NCI-H524 (cell line): ENCODE data around the gene CEP295NL.
"Not testable (repeated sequence)": the region's sequence is repeated elsewhere in the genome, so short reads cannot be mapped to it uniquely, and the experiment has no call there.

Experiments
- DNase-seq, 2 experiments: peaks; one replicate each; lab custom pipeline; 2025; lab: John Stamatoyannopoulos, UW

Gene CEP295NL

DNA sequence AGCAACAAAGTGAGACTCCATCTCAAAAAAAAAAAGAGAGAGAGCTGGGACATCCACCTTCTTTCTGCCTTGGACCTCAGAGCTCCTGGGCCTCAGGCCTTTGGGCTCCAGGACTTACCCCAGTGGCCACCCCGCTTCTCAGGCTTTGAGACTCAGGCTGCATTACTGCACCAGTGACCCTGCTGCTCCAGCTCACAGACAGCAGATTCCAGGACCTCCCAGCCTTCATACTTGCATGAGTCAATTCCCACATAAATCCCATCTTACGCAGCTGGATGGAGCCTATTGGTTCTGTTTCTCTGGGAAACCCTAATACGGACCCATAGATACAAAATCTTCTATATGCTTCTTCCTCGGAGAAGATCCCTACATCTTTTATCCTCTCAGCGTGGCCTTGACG lies 2.1 kb upstream of the CEP295NL start:
- no peak for DNase-seq

DNA sequence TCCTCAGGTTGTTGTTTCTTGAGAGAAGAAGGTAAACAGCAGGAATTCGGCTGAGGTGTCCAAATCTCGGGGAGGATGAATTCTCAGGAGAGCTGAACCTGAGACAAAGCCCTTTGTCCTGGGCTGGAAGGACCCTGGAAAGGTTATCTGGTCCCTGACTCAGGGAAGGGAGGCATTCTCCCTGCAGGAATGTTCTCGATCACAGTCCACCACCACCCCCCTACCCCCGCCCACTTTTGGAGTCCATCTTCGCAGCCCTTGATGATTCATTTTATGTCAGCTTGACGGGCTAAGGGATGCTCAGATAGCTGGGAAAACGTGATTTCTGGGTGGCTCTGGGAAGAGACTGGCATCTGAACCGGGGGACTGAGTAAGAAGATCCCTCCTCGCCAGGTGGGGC lies 1.4 kb upstream of the CEP295NL start:
- no peak for DNase-seq

DNA sequence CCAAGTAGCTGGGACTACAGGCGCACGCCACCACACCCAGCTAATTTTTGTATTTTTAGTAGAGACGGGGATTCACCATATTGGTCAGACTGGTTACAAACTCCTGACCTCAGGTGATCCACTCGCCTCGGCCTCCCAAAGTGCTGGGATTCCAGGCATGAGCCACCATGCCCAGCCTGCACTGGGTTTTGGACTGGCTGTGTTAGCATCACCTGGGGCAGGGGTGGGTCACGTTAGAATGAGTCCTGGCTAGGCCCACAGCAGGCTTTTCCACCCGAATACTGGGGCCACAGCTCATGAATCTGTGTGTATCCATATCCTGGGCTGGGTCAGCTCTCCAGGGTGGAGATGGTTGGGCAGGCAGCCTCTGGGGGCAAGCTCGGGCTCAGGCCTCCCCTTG lies 770 bp downstream of the CEP295NL start:
- DNase-seq, result not testable (repeated sequence)

DNA sequence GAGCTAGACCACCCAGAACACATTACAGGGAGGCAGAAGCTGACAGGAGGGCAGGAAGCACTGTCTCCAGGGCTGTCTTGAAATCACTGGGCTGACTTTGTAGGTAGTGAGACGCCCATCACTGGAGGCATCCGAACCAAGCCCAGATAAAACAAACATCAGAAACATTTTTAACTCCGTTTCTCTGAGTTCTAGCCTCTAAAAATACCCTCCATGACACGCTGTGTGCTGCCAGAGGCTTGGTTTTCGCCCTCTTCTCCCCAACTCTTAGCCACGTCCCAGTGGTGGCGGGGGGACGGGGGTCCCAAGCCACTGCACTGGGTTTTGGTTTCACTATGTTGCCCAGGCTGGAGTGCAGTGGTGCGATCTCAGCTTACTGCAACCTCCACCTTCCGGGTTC lies 1.2 kb downstream of the CEP295NL start:
- no peak for DNase-seq

DNA sequence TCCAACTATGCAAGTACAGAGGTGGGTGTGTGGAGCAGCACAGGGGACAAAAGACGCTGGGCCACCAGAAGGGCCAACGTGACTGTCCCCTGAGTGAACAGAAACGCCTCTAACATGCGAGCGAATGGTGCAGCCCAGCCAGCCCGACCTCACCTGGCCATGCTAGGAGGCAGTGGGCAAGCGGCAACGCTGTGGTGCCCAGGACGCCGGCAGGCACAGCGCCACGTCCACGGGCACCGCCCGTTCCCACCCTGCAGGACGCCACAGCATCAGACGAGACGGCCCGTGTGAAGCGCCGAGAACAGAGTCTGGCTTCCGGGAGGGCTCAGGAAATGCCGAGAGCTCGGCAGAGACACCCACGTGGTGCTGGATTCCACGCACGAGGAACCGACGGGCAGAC lies 2.2 kb downstream of the CEP295NL start:
- DNase-seq, result no peak

DNA sequence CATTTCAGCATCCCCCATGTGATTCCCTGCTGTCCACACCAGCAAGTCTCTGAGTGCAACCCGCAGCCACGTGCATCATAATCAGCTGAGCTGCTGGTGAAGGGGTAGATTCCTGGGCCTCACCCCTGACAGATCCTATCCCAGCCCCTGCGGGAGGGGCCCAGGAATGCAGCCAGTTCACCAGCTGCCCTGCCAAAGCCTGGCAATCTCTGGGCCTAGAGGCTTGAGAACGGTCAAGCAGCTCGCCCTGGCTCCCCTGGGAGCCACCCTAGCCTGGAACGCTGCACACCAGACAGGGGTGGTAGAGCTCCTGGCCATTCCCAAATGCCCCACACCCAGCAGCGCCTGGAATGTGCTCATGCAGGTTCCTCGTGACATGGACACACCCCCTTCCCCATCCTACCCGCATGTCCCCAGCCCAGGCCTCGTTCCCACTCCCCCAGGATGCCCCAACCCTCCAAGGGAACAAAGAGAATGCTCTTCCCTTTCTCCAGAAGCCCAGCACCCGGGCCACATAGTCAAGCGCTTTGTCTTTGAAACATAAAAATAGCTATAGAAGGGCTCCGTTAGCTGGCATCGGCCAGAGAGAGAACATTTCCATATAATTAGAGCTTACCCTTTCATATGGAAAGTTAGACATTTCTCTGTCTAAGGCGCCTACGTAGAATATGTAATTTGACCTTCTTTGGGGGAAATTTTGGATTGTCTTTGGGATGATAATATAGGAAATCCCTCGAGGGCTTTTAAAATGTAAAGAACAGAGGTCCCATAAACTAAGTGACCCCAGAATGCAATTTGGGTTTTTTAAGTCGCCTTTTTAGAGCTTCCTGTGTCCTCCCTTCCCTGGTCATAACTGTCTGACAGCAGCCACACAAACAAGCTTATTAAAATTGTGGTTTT lies 3.4 kb downstream of the CEP295NL start:
- peak in 1 of 2 experiments; percentile 47 for DNase-seq

DNA sequence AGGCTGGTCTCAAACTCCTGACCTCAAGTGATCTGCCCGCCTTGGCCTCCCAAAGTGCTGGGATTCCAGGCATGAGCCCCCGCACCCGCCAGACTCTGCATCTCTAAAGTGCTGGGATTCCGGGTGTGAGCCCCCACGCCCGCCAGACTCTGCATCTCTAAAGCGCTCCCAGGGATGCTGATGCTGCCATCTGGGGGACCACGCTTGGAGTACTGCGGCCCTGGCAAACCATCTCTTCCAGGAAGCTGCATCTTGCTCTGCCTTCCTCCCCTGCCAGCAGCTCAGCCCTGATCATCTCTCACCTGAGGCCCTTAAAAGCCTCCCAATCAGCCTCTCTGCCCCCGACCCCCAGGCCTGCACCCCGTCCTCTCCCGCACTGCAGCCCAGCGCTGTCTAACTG lies 4.1 kb downstream of the CEP295NL start:
- no peak for DNase-seq

DNA sequence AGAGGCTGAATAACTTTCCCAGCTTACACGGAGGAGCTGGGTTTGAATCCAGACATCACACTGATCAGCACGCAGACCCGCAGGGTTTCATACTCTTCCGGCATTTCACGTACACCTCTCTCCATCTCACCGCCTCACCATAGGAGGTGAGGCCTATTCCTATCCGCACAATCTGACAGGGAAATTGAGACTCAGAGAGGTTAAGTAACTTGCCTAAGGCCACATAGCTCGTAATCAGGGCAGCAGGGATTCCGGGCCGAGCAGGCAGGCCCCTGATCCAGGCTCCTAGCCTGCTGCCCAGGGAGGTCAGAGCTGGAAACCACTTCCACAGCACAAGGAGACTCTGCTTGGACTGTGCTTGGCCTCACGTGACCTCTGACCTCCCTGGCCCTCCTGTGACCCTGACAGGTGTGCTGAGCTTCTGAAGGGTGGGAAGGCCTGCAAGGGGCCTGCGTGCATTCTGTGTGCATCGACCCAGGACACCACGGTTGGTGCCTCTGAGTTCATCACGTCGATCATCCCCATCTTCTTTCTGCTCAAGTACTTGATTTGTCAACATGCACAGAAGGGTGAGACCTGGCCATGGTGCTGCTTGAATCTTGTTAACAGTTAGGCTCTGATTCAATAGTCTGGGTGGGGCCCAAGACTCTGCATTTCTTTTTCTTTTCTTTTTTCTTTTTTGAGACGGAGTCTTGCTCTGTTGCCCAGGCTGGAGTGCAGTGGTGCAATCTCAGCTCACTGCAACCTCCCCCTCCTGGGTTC lies 4.7 kb downstream of the CEP295NL start:
- DNase-seq, result no peak

DNA sequence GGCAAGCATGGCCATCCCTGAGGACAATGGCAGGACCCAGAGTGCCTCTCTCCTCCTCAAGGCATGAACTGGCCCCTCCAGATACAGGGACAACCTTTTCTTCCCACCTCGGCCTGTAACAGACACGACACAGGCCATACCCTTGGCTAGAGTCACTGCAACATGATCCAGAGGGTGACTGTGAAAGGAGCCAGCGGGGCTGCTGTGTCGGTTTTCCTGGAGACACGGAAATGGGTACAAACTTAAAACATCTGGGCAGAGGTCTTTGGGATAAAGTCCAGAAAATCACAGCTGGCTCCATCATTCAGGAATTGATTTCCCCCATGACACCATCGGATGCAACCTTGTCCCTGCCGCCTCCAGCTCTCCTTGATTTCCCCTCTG lies 5.3 kb downstream of the CEP295NL start:
- DNase-seq, result no peak

DNA sequence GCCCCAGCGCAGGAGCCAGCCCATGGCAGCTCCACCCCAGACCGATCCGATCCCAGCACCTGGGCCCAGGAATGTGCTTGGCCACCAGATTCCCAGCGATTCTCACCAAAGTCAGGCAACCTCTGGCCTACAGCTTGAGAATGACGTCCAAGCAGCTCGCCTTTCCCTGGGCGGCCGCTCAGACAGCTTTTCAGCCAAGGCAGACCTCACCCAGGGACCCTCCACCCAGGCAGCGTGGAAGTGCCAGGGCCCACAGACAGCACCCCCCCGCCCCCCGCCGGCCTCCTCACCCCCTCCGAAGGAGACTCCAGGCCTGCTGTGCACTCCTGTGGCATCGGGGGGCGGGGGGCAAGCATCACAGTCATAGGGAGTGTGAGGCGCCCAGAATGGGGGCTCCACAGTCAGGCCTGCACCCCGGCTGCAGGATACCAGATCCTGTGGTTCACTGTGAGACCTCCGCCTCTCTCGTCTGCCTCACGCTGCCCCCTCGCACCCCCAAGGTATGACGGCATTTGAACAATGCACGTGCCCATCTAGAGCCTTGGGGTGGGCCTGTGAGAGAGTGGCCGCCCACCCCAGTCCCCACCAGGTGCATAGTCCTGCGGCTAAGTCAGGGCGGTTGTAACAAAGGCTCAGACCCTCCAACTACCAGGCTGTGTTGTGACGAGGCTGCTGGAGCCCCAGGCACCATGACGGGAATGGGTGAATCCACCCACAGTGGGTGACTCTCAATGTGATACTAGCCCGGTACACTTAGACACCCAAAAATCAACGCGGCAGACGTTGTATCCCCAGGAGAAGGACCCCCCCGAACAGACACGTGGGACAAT lies 6.0 kb downstream of the CEP295NL start:
- no peak for DNase-seq

DNA sequence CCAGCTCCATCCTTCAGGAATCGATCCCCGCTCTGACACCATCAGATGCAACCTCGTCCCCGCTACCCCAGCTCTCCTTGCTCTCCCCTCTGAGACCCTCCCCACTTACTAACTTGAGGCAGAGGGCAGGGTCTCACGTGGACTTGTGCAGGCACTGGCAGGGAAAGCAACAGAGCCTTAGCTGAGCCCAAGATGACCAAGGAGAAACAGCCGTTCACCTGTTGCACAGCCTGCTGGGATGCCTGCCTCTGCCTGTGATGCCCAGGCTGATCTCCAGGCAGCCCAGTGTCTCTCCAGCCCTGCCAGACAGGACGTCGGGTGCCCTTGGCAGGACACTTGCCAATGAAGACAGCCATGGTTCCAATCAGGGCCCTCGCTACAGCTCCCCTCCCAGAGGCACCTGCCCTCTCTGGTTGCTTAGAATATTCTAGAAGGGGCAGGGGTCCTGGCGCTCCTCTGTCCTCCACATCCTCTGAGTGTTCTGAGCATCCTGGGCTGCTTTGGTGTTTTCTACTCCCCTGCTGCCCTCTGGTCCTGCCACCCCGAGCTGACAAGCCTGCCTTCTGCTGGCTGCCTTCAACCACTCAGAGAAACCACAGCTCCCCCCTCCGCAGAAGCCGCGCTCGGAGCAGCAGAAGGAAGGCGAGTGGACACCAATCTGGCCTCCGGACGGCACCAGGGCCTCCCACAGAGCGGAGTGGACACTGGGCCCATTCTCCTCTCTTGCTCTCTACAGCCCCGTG lies 6.7 kb downstream of the CEP295NL start:
- DNase-seq, result no peak

DNA sequence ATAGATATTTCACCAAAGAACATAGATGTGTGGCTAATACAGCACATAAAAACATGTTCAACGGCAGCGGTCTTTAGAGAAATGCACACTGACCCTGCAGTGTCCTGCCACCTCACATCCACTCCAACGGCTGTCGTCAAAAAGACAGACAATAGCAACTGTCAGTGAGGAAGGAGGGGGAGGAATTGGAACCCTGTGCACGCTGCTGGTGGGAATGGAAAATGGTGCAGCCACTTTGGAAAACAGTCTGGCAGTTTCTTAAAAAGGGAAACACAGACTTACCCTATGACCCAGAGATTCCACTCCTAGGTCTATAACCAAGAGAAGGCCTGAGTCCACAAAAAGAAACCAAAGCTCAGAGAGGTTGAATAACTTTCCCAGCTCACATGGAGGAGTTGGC lies 7.7 kb downstream of the CEP295NL start:
- DNase-seq, result no peak

DNA sequence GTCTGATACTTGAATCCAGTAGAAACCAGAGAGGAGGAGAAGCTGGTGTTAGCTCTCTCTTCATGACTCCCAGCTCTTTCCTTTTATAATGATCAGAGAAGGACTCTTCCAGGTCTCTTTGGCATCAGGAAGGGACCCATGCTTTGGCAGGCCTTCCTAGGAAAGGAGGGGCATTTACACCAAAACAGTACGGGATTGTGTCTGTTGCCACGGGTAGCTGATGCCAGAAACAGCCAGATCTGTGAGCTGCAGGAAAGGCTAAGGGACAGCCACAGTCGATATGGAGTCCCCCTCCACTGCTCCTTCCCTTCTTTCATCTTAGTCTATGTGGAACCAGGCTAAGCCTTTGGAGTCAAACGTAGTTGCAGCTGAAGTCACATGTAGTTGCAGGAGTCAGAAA lies 9.3 kb downstream of the CEP295NL start:
- DNase-seq, result no peak

DNA sequence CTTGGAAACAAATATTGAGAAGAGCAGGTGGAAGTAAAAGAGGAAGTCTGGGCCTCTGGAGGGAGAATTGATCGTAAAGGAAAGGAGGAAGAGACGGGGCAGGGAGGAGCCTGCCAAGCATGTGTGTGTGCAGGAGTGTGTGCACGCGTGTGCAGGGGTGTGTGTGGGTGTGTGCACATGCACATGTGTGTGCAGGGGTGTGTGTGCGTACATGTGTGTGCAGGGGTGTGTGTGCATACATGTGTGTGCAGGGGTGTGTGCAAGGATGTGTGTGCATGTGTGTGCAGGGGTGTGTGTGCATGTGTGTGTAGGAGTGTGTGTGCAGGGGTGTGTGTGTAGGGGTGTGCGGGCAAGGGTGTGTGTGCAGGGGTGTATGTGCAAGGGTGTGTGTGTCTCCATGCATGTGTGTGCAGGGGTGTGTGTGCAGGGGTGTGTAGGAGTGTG lies 10.0 kb downstream of the CEP295NL start:
- no peak for DNase-seq

DNA sequence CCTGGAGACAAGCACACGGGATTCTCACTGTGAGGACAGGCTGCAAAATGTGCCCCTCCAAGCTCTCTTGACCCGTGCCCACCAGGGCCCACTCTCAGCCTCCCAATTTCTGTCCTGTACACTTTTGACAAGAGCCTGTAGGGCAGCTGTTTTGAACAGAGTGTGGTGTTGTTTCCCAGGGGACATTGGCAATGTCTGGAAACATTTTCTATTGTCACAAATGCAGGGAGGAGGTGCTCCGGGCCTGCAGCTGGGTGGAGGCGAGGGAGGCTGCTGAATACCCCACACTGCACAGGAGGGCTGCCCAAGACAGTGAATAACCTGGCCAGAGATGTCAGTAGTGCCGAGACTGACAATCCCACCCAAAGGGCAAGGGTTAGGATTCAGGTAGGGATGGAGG lies 10.5 kb downstream of the CEP295NL start:
- no peak for DNase-seq

DNA sequence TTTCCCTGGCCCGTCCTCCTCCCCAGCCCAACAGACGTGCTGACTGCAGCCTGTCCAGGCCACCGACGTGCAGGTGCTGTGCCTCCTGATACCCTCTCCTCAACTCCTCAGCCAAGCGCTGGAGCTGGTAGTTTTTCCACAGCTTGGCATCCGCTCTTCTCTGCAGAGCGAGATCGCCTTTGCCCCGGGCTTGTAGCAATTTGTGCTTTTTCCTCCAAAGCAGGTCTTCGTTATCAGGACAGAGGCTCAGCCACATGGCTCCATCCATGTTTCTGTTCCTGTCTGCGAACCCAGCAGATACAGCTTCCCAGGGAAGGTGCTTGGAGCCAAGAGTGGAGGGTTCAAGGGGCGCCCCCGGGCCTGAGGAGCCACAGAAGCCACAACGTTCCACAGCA lies 10.9 kb downstream of the CEP295NL start:
- no peak for DNase-seq

DNA sequence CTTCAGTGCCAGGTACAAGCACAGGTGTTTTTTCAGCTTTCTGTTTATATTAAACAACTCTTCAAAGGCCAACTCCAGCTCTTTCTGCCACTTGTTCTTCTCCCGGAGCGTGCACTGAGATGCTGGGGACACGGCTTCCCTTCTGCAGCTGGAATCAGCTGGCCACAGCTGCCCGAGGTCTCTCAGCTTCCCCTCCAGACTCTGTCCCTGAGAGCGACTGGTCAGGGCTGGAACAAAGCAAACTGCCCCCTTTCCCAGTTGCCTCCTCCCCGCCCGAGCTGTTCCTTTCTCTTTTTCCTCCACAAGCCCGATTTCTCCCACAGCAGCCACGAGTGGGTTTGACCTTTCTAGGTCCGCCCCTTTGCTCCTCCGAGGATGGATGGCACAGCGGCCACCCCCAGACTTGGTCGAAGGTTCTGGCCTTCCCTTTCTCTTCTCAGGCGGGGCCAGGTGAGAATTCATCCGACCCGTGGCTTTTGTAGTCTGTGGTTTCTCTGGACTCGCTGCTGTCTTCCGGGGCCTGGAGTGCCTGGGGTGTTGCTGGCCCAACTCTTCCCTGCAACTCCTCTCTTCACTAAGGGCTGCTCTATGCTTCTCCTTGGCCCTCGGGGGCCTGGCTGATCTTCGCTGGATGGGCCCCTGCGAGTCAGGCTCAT lies 11.5 kb downstream of the CEP295NL start:
- no peak for DNase-seq

DNA sequence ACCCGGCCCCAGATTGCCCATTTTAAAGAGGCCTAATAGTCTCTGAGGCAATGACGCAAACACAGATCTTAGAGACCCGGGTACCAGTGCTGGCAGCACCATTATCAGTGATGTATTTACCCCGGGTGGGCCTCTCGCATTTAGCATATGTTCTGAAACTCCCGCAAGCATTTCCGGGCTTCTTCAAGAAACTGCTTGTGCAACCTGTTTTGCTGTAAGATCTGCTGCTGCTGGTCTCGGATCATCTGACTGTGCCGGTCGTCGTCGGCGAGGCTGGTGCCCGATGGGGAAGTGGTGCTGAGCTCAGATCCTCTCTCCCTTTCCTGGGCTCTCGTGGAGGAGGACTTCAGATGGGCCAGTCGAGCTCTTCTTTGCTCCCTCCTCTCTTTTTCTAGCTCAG lies 12.5 kb downstream of the CEP295NL start:
- no peak for DNase-seq

DNA sequence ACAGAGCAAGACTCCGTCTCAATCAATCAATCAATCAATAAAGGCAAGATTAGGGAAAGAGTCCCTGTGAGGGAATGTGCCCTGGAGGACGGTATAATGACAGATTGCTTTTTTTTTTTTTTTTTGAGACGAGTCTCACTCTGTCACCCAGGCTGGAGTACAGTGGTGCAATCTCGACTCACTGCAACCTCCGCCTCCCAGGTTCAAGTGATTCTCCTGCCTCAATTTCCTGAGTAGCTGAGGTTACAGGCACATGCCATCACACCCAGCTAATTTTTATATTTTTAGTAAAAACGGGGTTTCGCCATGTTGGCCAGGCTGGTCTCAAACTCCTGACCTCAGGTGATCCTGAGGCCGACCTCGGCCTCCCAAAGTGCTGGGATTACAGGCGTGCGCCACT lies 12.9 kb downstream of the CEP295NL start:
- DNase-seq, result not testable (repeated sequence)

DNA sequence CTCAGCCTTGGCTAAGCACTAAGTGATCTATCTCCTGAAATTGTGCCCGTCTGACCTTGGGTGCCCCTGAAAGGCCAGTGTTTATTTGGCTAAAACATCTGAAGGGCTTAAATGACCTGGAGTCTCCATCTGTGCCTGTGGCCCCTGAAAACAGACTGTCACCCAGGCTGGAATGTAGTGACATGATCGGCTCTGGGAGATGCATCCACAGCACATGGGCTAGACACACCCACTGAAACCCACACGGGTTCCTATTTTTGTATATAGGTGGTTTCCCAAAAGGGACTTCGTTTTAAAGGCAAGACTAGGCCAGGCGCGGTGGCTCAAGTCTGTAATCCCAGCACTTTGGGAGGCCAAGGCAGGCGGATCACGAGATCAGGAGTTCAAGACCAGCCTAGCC lies 13.5 kb downstream of the CEP295NL start:
- no peak for DNase-seq

DNA sequence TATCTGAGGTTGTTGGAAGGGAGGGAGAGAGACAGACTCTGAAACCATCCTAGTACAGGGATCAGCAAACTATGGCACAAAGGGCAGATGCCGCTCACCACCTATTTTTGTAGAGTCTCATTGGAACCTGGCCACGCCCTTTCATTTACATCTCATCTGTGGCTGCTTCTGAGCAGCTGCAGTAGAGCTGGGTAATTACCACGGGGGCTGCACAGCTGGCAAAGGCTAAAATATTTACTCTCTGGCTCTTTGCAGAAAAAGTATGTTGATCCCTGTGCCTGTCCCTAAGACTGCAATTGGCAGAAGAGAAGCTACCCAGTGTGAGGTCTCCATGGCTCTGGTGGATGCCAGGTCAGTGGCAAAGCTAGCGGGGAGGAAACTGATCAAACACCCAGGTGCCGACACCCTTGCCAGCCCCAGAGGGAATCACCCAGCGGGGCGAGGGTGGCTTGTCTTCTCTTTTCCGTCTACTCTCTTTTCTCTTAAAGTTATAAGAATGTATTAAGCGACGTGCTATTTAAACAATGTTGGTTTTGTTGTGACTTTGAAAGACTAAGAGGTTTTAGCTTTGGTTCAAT lies 14.0 kb downstream of the CEP295NL start:
- DNase-seq, result peak in 1 of 2 experiments; percentile 51
